HepG2 (cell line): ENCODE measurements around the gene PLD3. TPM values are rescaled to one million over a fixed set of nuclear protein-coding genes. Genes with fewer than 3 reads are reported as not detected.

Source experiments
- ARHGAP35 ChIP-seq: sonication (generic); formaldehyde crosslinking; IDR thresholded peaks from 2 replicates; pipeline ENCODE4 v1.9.0; 2022; ENCODE audit warnings: mild to moderate bottlenecking, inconsistent platforms, moderate library complexity, missing genetic modification reagents, borderline replicate concordance
- ATF7-NPFF ChIP-seq: sonication (generic); formaldehyde crosslinking; IDR thresholded peaks from 2 replicates; pipeline ENCODE4 v1.8.1; 2023; ENCODE audit warnings: mild to moderate bottlenecking, low read depth, missing genetic modification reagents, moderate library complexity
- CBX1 ChIP-seq: IDR thresholded peaks from one replicate; pipeline ENCODE4 v1.6.1; 2016; ENCODE audit warnings: antibody characterized with exemption, low read depth
- CBX5 ChIP-seq: sonication (generic); formaldehyde crosslinking; IDR thresholded peaks from 2 replicates; pipeline ENCODE4 v1.4.0; 2020; ENCODE audit warnings: missing genetic modification reagents, borderline replicate concordance
- DNMT3B ChIP-seq: conservative IDR thresholded peaks from 2 replicates; pipeline ENCODE4 v1.6.1; 2016; ENCODE audit warnings: missing biosample characterization, control low read depth
- DPF2 ChIP-seq: sonication (generic); formaldehyde crosslinking; IDR thresholded peaks from 2 replicates; pipeline ENCODE4 v1.4.0; 2020; ENCODE audit warnings: mild to moderate bottlenecking, low read depth, missing genetic modification reagents, borderline replicate concordance
- FIP1L1 ChIP-seq: fragments of 200-400 bp; formaldehyde crosslinking; IDR thresholded peaks from 2 replicates; pipeline ENCODE4 v1.6.1; 2018; ENCODE audit warnings: low read depth, mild to moderate bottlenecking, low read length, moderate library complexity, borderline replicate concordance; ENCODE audit not compliant: insufficient read depth
- HDAC1 ChIP-seq: sonication (generic); formaldehyde crosslinking; IDR thresholded peaks from 2 replicates; pipeline ENCODE4 v1.5.1; 2020; ENCODE audit warnings: mild to moderate bottlenecking, missing genetic modification reagents
- HHEX ChIP-seq: IDR thresholded peaks from 2 replicates; pipeline ENCODE4 v1.6.1; 2016; ENCODE audit warnings: control low read depth
- HNF4A ChIP-seq: sonication (generic); formaldehyde crosslinking; IDR thresholded peaks from 2 replicates; pipeline ENCODE4 v1.4.0; 2020; ENCODE audit warnings: missing genetic modification reagents
- MXI1 ChIP-seq: IDR thresholded peaks from 3 replicates; pipeline ENCODE4 v1.6.1; 2012; ENCODE audit warnings: low read depth, low read length, inconsistent platforms, borderline replicate concordance
- NFRKB ChIP-seq: fragments of 450-650 bp; IDR thresholded peaks from 2 replicates; pipeline ENCODE4 v1.6.1; 2017
- NRL ChIP-seq: sonication (generic); formaldehyde crosslinking; IDR thresholded peaks from 2 replicates; pipeline ENCODE4 v1.5.0; 2020; ENCODE audit warnings: missing genetic modification reagents, mild to moderate bottlenecking, moderate library complexity, borderline replicate concordance
- PAX8 ChIP-seq: sonication (generic); formaldehyde crosslinking; IDR thresholded peaks from 2 replicates; pipeline ENCODE4 v1.8.0; 2022; ENCODE audit warnings: mild to moderate bottlenecking, missing genetic modification reagents, borderline replicate concordance
- PRMT3 ChIP-seq: sonication (generic); formaldehyde crosslinking; IDR thresholded peaks from 2 replicates; pipeline ENCODE4 v1.8.1; 2022; ENCODE audit warnings: low read depth, mild to moderate bottlenecking, moderate library complexity, missing genetic modification reagents, borderline replicate concordance
- SNRNP70 ChIP-seq: fragments of 200-400 bp; formaldehyde crosslinking; IDR thresholded peaks from 2 replicates; pipeline ENCODE4 v1.6.1; 2017; ENCODE audit warnings: mild to moderate bottlenecking, low read depth, low read length, moderate library complexity
- TAF1 ChIP-seq: sonication (generic); formaldehyde crosslinking; IDR thresholded peaks from 2 replicates; pipeline ENCODE4 v1.4.0; 2020; ENCODE audit warnings: missing genetic modification reagents
- TARDBP ChIP-seq: sonication (generic); formaldehyde crosslinking; IDR thresholded peaks from 2 replicates; pipeline ENCODE4 v1.8.0; 2022; ENCODE audit warnings: mild to moderate bottlenecking, missing genetic modification reagents
- TCF12 ChIP-seq, 2 experiments: fragments of 450-650 bp in 1 of 2; sonication (generic) in 1 of 2; formaldehyde crosslinking in 1 of 2; IDR thresholded peaks; 2 replicates each; pipeline versions ENCODE4 v1.6.1 to v1.8.0; 2017 to 2022; ENCODE audit warnings: antibody characterized with exemption in 1 of 2, mild to moderate bottlenecking in 1 of 2, missing genetic modification reagents in 1 of 2, moderate library complexity in 1 of 2
- XRCC5 ChIP-seq: fragments of 200-400 bp; formaldehyde crosslinking; optimal IDR thresholded peaks from 2 replicates; pipeline ENCODE3; 2017; ENCODE audit warnings: mild to moderate bottlenecking, low read length
- ZMYM4 ChIP-seq: sonication (generic); formaldehyde crosslinking; IDR thresholded peaks from 2 replicates; pipeline ENCODE4 v1.8.1; 2023; ENCODE audit warnings: mild to moderate bottlenecking, missing genetic modification reagents
- ZNF253 ChIP-seq: sonication (generic); formaldehyde crosslinking; IDR thresholded peaks from 2 replicates; pipeline ENCODE4 v1.8.0; 2022; ENCODE audit warnings: mild to moderate bottlenecking, missing genetic modification reagents, borderline replicate concordance
- ZNF256 ChIP-seq: sonication (generic); formaldehyde crosslinking; conservative IDR thresholded peaks from 2 replicates; pipeline ENCODE4 v1.4.0; 2020; ENCODE audit warnings: missing genetic modification reagents
- ZNF326 ChIP-seq: sonication (generic); formaldehyde crosslinking; IDR thresholded peaks from 2 replicates; pipeline ENCODE4 v1.4.0; 2020; ENCODE audit warnings: missing genetic modification reagents, borderline replicate concordance
- ZNF564 ChIP-seq: sonication (generic); formaldehyde crosslinking; IDR thresholded peaks from 2 replicates; pipeline ENCODE4 v1.8.1; 2023; ENCODE audit warnings: mild to moderate bottlenecking, missing genetic modification reagents
- ZNF724P ChIP-seq: sonication (generic); formaldehyde crosslinking; IDR thresholded peaks from 2 replicates; pipeline ENCODE4 v1.8.0; 2022; ENCODE audit warnings: missing genetic modification reagents, borderline replicate concordance
- ZNF737 ChIP-seq: sonication (generic); formaldehyde crosslinking; IDR thresholded peaks from 2 replicates; pipeline ENCODE4 v1.5.0; 2020; ENCODE audit warnings: missing genetic modification reagents, mild to moderate bottlenecking, borderline replicate concordance
- polyA plus RNA-seq, 8 experiments: library from polyadenylated mRNA; depleted of rRNA in 3 of 8; stranded (reverse) in 7 of 8; unstranded in 1 of 8; fragments of >200 nt; fragmentation: Illumina TruSeq in 4 of 8; extraction: Trizol in 4 of 8; gene quantifications; 2 replicates each; pipeline versions ENCODE4 v1.2.1 to v1.2.3, GENCODE V29; 2011 to 2016; ENCODE audit warnings: low read depth in 4 of 8, missing spikeins in 1 of 8, mixed read lengths in 1 of 8; ENCODE audit not compliant: insufficient read depth in 1 of 8
- total RNA-seq, 5 experiments: library from RNA; depleted of rRNA; stranded (reverse); fragments of >200 nt; fragmentation: Illumina TruSeq; extraction: Trizol; gene quantifications; 2 replicates each; pipeline ENCODE4 v1.2.3, GENCODE V29; 2016; ENCODE audit warnings: low read depth in 1 of 5
- TF ChIP-seq, protein P1 (sequence below): sonication (generic); formaldehyde crosslinking; IDR thresholded peaks from 2 replicates; pipeline ENCODE4 v1.4.0; 2020; ENCODE audit warnings: low read depth, mild to moderate bottlenecking, missing genetic modification reagents
- TF ChIP-seq, protein P2 (sequence below): sonication (generic); formaldehyde crosslinking; IDR thresholded peaks from 2 replicates; pipeline ENCODE4 v1.9.0; 2021; ENCODE audit warnings: missing genetic modification reagents, mild to moderate bottlenecking, borderline replicate concordance

PLD3 gene
- total and polyA plus RNA-seq, 2 of the 13 experiments (the other 11 are each of a cell fraction or from before 2014, with no cell fraction given), result 45.7 to 164 TPM

DNA sequence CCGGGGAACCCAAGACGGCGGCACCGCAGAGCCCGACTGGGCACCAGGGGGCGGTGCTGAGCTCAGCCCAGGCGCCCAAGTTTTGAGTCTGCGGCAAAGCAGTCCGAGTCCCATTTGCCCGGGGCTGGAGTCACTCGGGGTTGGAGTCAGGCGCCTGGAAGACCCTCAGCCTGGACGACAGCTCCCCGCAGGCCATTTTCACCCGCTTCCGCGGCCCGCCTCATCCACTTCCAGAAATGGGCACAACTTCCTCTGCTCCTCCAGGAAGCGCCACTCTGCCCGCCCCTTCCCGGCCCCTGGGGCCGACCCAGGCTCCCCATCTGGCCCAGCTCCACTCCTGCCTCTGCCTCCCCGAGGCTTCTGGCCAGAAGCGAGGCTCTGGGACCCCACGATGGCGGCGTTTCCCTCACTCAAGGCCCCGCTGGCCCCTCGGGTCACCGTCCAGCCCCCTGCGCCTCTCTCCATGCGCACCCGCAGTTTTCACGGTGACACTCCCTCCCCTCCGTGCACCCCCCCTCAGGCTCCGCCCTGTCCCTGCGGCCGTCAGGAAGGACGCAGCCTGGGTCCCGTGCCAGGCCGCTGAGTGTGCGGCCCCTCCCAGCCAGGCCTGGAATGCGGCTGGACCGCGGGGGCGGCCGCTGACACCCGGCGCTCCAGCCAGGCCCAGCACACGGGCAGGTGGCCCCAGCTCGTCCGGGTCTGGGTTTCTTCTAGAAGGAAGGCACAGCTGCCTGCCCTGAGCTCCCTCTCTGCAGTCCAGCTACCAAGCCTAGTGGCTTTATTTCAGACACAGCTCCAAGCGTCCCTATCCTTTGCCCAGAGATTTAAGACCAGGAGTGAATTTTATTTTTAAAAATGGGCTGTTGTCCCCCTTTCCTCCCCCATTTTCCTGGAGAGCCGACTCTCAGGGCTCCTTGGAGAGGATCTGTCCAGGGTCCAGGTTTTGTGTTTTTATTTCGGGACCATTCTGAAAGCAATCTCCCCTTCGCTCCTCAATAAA, 72.6 kb downstream of the PLD3 start (continued):
- peak; percentile 74; the same call in 1 of the 3 replicates for TF ChIP-seq MXI1
- peak; percentile 88 for TF ChIP-seq ATF7-NPFF (CRISPR knock-in tag)
- TF ChIP-seq ZNF564 (CRISPR knock-in tag), result peak; percentile 92
- peak; percentile 89 for TF ChIP-seq HDAC1
- TF ChIP-seq NRL (CRISPR knock-in tag), result peak; percentile 94
- TF ChIP-seq CBX5, result no peak; the same call in 1 of the 2 replicates
- no peak for TF ChIP-seq NFRKB
- TF ChIP-seq, protein P1, sequence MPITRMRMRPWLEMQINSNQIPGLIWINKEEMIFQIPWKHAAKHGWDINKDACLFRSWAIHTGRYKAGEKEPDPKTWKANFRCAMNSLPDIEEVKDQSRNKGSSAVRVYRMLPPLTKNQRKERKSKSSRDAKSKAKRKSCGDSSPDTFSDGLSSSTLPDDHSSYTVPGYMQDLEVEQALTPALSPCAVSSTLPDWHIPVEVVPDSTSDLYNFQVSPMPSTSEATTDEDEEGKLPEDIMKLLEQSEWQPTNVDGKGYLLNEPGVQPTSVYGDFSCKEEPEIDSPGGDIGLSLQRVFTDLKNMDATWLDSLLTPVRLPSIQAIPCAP (CRISPR knock-in tag), result no peak
- 0 out of 2 replicates have a peak, but pooled peaks have one; percentile 21 for TF ChIP-seq FIP1L1
- peak; percentile 74 for TF ChIP-seq TAF1 (CRISPR knock-in tag)
- TF ChIP-seq SNRNP70, result no peak
- TF ChIP-seq HNF4A, result peak; percentile 22; the same call in 1 of the 2 replicates
- no peak for TF ChIP-seq HHEX (CRISPR knock-in tag)
- no peak for TF ChIP-seq PAX8 (CRISPR knock-in tag)
- peak; percentile 75; the same call in 1 of the 2 replicates for TF ChIP-seq DNMT3B (CRISPR knock-in tag)
- peak; percentile 86 for TF ChIP-seq TARDBP (CRISPR knock-in tag)
- peak; percentile 56 for TF ChIP-seq CBX1
- peak; percentile 40; the same call in 1 of the 2 replicates for TF ChIP-seq ZNF724P (CRISPR knock-in tag)
- TF ChIP-seq ARHGAP35 (CRISPR knock-in tag), result no peak; the same call in 1 of the 2 replicates
- TF ChIP-seq TCF12 (IDR thresholded peaks at IDR 0.05), result no peak
- no peak for TF ChIP-seq TCF12 (CRISPR knock-in tag; IDR thresholded peaks at IDR 0.05)
- TF ChIP-seq ZMYM4 (CRISPR knock-in tag), result peak; percentile 65; the same call in 1 of the 2 replicates
- TF ChIP-seq ZNF253, result 0 out of 2 replicates have a peak, but pooled peaks have one; percentile 32
- no peak for TF ChIP-seq DPF2 (CRISPR knock-in tag)
- TF ChIP-seq ZNF256, result 0 out of 2 replicates have a peak, but pooled peaks have one; percentile 14
- TF ChIP-seq XRCC5, result no peak
- TF ChIP-seq ZNF737 (CRISPR knock-in tag), result no peak
- TF ChIP-seq PRMT3 (CRISPR knock-in tag), result no peak
- TF ChIP-seq, protein P2, sequence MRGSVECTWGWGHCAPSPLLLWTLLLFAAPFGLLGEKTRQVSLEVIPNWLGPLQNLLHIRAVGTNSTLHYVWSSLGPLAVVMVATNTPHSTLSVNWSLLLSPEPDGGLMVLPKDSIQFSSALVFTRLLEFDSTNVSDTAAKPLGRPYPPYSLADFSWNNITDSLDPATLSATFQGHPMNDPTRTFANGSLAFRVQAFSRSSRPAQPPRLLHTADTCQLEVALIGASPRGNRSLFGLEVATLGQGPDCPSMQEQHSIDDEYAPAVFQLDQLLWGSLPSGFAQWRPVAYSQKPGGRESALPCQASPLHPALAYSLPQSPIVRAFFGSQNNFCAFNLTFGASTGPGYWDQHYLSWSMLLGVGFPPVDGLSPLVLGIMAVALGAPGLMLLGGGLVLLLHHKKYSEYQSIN (CRISPR knock-in tag), result no peak
- no peak for TF ChIP-seq ZNF326 (CRISPR knock-in tag)
